ENCODE data around the gene TCEA2.

Gene TCEA2

DNA sequence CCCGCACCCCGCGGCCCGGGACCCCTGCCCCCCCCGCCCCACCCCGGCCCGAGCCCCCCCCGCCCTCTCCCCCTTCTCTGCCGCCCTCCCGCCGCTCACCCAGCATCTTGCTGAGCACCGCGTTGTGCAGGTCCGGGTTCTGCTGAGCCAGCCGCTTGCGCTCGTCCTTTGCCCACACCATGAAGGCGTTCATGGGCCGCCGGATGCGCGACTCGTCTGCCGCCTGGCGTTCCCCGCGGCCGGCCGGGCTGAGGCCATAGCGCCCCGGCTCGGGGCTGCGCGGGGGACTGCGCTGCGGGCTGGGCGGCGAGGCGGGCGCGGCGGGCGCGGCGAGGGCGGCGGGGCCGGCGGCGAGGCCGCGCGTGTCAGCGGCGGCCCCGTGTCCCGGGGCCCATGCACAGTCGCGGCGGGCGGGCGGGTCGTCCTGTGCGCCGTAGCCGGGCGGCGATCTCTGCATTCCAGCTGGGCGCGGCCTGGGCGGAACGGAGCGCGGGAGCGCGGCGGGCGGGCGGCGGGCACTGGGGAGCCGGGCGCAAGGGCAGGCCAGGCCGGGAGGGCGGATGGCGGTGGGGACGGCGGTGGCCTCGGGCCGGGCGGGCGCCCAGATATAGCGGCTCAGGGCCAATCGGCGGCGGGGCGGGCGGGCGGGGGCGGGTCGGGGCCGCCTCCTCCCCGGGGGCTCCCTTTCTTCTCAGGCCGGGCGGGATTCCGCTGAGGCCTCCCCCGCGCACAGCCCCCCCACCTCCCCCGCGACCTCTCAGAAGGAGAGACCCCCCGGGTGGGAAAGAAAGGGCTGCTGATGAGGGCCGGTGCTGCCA is 13.7 kb upstream of the TCEA2 start, which contains the start of gene SOX18:
TSS of gene SOX18 (minus strand) at position 580 of the 818 bp plus-strand sequence. CDS start at position 457, 123 bp downstream.
- no peak for DNase-seq (ENCODE audit: low read depth in 2 of 2)

DNA sequence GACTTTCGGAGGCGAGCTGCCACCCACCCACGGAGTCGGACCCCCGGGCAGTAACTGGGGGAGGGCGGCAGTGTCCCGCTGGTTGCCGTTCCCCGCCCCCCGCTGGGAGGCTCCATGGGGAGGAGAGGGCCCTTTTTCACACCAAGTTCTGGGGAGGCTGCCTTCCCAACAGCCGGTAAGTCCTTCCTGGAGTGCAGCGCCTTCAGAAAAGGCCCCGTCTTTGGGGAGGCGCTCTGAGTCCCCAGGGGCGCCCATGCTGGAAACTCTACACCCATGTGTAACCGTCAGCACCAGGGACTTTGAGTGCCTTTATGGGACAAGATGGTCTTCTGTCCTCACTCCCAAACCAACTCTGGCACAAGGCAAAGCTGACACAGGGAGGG is 13.1 kb upstream of the TCEA2 start:
- no peak for DNase-seq (ENCODE audit: low read depth in 2 of 2)

DNA sequence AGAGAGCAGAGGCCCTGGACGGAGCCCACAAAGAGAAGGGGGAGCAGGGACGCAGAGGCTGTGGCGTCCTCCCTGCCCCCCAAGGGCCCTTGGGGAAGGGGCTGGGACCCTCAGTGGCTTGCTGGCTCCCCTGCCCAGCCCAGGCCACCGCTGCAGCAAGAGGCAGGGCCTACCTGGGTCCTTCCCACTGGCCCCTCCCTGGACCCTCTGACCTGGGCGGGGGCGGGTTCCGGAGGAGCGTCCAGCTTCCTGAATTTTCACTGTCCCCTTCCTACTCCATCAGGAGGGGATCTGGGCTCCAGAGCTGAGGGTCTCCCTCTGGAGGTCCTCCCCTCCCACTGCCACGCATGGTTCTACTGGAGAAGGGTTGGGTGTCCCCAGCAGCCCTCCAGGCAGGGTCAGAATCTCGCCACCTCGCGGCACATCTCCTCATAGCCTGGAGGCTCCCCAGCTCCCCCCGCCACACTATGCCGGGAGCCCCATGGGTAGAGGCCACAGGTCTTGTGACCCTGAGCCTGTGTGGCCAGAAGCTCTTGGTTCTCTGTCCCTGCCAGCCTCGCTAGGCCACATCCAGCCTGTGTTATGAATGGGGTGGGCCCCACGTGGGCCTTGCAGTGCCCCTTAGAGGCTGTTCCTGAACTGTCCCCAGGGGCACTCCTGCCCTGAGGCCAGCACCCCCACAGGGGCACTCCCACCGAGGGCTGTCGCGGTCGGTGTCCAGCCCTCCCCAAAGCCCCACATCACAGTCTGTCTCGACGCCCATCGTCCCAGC is 12.6 kb upstream of the TCEA2 start:
- no peak for DNase-seq (ENCODE audit: low read depth in 2 of 2)

DNA sequence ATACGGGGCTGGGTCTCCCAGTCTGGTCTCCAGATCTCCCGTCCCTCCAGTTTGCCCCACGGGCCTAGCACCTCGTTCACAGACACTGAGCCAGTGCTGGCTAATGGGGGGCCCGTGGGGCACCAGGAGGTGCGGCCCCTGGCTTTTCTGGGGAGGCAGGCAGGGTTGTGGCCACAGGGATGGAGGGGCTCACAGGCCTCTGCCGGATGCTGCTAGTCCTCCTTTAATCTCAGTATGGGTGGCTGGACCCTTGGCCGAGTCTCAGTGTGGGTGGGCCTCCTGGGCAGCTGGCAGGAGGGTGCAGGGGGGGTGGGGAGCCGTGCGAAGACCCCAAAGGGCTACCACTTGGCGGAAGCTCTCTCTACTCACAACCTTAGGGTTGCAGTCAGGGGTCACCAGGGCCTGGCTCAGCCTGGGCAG is 12.0 kb upstream of the TCEA2 start:
- no peak for DNase-seq (ENCODE audit: low read depth in 2 of 2)

DNA sequence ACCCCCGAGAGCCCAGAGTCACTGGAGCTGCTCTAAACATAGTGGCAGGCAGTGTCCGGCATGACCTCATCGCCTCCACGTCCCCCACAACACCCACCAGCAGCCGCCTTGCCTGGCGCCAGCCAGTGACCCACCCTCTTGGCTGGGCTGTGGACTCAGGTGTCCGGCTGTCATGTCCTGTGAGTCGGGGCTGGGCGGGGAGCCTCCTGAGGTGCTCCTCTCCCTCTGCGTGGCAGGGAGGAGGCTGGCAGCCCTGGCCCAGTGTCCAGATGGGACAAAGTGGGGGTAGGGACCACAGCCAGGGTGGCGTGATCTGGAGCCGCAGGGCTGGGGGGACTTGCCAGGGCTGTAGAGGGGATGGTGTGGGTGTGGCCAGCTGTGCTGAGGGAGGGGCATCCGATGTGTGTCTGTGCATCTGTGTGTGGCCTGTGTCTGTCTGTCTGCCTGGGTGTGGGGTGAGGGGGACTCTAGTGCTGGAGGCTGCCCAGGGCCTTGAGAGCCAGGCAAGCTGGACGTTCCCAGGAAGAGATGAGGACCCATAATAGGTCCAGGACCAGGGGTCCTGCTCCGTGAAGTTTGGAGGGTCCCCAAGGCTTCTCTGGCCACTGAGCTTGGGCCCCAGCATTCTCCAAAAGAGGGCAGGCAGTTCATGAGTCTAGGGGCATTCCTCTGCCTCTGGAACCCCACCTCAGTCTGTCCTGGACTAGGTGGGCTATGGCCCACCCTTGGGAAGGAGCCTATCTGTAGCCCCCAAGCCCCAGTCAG is 11.3 kb upstream of the TCEA2 start:
- DNase-seq (ENCODE audit: low read depth in 2 of 2), result no peak

DNA sequence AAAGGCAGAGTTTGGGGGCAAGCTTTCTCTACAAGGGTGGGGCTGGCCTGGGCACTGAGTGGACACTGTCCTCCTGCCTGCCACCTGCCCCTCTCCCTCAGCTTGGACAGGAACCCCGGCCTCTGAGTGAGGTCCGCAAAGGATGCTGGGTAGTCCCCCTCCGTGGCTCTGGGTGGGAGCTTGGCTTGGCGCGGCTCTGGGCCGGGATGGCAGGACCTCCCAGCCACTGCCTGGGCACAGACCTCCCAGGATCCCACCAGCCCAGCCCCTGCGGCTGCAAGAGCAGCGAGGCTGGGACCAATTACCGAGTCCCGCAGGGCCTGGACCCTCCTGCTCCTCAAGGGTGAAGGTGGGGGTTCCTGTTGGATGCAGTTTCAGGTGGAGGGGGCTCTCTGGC is 10.7 kb upstream of the TCEA2 start:
- no peak for DNase-seq (ENCODE audit: low read depth in 2 of 2)

DNA sequence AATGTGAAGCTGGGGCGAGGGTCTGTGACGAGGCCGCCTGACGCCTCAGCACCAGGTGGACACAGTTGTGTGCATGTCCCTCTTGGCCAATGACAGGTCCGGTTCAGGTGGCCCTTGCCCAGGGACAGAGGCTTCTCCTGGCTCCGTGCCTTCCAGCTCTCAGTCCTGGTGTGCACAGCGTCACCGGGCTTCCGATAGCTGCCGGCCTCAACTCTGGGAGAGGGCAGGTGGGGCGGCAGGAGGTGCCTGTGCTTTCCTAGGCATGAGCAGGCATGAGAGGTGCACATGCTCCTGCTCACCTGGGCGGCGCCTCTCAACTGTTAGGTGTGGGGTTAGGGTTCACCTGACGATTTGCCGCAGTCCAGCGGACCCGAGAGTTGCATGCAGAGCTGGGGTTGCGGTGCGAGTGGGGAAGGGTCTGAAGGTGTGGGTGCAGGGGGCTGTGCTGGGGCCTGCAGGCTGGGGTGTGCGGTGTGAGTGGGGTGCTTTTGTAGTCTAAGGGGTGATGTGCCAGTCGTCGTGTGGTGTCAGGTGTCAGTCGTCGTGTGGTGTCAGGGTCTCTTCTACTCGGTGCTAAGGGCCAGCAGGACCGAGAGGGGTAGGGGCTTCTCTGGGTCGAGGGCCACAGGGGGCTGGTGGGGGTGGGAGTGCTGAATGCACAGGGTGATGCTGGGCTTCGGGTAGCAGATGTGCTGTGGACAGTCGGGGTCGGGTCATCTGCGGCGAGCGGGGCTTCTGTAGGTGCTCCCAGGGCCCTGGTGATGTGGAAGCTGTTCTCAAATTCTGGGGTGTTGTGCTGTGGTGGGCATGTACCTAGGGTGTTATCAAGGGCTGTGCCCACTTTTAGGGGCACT is 9.8 kb upstream of the TCEA2 start:
- no peak for DNase-seq (ENCODE audit: low read depth in 2 of 2)

DNA sequence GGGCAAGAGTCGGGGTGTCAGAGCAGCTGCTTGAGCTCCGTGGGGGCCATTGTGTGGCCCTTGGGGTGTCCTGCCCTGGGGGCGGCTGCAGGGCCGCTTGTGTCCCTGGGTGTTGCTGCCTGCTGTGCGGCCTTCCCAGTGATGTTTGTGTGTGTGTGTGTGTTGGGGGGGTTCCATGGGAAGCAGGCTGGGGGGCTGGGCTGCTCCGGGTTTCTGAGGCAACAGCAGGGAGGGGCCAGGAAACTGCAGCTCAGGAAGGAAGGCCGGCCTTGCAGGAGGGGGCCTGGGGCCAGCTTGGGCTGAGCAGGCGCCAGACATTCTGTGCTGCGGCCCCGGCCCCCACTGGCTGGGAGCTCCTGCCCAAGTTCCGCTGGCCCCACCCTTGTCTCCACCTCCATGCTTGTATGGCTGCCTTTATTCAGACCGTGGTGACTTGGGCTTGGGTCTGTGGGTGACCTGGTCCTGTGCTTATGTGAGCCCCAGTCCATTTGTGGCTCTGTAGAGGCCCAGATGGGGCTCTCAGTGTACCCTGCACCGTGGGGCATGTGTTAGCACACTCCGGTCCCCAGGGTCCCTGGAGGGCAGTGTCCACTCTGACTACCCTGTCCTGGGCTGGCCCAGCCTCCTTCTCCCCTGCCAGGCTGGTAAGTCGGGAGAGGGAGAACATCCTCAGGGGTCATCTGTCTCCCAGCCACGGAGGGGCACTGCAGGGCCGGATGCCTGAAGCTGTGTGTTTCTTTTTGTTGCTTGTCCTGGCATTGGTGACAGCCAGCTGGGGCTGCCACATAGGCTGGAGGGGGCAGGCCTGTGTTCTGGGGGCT is 8.9 kb upstream of the TCEA2 start:
- no peak for DNase-seq (ENCODE audit: low read depth in 2 of 2)

DNA sequence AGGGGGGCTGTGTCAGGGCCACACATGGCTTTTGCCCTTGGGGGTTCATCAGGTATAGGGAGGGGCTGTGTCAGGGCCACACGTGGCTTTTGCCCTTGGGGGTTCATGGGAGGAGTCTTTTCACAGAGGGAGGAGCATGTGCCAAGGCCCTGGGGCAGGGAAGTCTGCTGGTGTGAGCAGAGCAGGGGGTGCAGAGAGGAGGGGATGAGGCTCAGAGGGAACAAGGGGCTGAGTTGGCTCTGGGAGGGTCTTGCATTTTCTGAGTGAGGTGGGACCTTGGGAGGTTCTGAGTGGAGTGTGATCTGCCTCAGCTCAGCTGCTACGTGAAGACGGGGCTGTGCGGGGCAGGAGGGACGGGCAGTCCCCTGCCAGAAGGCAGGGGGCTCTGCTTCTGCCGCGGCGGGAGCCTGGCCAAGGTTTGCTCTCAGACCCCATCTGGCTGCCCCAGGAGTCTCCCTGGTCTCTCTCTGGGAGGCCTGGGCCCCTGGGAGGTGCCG is 7.6 kb upstream of the TCEA2 start:
- DNase-seq (ENCODE audit: low read depth in 2 of 2), result no peak

DNA sequence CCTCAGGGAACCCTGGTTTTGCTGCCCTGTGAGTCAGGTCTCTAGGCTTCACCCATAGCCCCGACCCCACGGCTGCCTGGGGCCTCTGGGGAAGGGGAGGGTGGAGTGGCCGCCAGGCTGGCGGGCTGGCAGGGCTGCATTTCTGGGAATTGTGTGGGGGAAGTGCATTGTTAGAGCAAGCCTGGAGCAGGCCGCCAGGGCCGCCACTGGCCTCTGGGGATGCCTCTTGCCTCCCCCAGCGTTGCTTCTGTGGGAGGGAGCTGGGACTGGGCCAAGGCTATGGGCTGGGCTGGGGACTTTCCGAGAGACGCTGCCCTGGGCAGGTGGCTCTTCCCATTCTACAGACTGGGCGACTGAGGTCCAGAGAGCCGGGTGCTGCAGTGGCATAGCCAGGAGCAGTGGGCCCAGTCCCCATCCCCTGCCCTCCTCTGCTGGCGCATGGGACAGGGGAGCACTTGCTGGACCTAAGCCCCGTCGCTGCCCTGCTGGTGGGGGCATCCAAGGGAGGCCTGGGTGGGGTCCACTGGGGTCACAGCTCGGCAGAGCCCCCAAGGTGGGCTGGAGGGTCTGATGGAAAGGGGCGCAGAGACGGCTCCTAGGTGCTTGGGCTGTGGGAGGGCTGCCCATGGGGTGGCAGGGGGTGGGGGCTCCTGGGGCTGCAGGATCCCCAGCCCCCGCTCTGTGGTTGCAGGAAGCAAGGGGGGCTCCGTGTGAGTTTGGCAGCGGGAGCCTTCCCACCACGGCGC is 6.9 kb upstream of the TCEA2 start:
- DNase-seq (ENCODE audit: low read depth in 2 of 2), result no peak

DNA sequence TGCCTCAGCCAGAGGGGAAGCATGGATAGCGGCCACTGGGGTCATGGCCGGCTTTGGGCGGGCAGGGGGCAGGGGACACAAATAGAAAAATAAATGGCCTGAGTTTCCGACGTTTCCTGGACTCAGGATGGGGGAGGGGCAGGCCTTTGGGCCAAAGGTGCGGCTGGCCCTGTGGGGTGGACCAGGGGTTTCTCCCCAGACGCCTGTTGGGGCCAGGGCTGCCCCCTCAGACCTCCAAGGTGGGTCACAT is 6.4 kb upstream of the TCEA2 start:
- no peak for DNase-seq (ENCODE audit: low read depth in 2 of 2)

DNA sequence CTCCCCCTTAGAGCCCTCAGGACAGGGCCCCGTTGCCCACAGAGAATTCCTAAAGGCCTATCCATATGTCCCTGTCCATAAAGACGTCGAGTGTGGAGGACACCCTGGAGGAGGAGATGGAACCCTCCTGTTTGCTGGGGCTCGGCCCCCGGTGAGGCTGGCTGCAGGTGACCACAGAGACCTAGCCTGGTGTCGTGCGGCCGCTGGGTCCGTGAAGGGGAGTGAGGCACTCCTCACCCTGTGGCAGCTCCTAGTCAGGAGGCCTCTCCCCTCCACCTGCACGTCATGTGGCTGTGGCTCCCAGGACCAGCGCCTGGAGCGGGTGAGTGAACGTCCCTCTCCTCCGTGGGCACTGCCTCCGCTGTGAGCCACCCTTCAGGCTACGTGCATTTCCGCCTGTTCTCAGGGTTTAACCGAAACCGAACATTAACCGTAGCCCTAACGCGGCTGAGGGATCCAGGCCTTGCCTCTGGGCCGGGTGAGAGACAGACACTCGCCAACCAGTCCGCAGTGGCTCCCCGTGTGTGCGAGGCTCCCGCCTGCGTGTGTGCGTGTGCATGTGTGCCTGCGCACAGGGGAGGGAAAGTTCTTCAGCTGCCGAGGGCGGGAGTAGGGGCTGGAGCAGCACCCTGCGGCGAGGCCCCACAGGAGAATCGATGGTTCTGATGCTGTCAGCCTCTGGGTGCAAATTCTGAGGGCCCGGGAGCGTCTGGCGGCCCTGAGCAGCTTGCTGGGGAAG is 5.9 kb upstream of the TCEA2 start:
- DNase-seq (ENCODE audit: low read depth in 2 of 2), result no peak

DNA sequence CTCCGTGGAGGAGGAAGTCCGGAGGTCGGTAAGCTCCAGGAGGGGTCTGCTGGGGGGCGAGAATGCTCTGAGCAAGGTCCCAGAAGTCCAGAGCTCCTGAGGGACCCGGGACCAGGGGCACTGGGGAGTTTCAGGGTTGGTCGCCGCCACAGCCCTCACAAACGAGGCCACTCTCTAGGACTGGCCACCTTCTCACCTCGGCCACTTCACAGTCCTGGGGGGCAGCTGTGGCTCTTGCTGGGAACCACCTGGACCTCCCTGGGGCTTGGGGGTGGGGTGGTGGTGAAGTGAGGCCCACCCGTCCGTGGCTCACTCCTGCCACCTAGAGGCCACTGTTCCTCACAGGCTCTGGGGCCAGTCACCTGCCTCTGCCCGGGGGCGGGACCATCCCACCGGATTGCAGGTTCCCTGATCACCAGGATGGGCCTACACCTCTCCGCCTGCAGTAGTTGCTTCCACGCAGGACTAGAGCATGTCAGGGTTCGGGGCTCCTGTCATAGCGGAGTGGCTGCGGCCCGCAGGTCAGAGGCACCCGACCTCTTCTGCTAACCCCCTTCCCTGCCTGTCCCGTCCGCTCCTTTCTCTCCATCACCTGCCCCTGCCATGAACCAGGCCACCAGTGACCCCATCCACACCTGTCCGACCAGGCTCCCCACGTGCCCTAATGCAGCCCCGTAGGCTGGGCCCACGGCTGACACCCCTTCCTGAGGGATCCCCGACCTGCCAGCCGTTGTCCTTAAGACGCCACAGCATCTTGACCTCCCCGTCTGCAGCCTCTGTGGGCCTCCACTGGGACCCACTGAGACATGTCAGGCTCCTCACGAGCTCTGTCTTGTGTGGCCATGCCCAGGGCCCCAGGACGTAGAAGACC is 5.1 kb upstream of the TCEA2 start:
- DNase-seq (ENCODE audit: low read depth in 2 of 2), result peak; percentile 59 to 86

DNA sequence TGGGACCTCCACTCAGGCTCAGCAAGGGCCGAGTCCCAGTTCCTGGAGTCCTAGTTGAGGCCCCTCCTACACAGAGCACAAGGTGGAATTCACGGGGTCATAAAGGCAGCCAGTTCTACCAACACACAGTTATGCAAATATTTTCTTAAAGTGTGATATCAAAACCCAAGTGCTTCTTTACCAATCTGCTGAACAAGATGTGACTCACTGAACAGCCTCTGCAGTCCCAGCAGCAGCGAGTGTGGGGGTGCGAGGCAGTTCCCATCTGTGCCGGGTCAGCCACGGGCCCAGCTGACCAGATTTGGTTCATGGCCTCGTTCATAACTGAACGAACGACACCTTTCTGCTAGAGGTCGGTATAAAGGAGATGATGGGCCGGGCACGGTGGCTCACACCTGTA is 4.5 kb upstream of the TCEA2 start:
- DNase-seq (ENCODE audit: low read depth in 2 of 2), result no peak

DNA sequence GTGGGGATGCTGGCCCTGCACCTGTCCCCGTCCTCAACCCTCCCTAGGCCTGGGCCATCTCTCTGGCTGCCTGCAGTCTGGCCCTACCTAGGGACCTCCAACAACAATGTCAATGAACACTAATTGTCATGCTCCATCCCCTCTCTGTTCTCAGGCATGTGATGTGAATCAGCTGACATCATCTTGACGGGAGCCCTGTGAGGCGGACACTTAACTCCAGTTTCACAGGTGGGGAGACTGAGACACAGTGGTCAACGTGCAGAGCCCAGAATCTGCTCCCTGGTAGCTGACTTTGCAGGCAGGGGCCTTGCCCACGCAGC is 762 bp upstream of the TCEA2 start:
- DNase-seq (ENCODE audit: low read depth in 2 of 2), result no peak

DNA sequence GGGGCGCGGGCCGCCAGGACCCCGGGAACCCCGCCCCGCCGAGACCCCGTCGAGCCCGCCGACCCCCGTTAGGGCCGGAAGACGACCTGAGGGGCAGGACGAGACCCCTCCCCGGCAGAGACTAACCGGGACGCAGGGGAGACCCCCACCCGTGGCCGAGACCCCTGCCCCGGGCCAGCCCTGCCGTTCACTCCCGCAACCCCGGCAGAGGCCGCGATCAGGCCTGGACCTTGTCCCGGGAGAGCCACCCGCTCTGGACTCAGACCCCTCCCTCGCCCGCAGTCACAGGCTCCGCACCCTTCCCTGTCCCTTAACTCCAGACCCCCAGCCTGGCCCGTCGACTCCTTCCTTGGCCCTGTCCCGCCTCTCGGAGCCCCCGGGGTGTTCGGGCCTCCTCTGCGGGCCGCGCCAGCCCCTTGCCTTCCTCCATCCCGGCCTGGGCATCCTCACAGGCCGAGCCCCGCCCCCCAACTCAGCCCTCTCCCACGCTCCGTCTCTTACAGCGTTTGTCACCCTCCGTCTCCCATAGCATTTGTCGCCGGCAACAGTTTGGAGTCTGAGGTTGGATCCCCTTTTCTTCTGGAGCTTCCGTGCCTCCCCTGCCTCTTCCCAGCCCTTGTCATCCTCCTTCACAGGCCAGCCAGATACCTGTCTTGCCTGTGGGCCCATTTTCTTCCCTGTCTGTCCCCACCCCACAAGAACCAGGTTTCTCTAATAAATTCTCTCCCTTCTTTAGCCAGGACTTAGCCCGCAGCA is 569 bp downstream of the TCEA2 start:
- no peak for DNase-seq (ENCODE audit: low read depth in 2 of 2)

DNA sequence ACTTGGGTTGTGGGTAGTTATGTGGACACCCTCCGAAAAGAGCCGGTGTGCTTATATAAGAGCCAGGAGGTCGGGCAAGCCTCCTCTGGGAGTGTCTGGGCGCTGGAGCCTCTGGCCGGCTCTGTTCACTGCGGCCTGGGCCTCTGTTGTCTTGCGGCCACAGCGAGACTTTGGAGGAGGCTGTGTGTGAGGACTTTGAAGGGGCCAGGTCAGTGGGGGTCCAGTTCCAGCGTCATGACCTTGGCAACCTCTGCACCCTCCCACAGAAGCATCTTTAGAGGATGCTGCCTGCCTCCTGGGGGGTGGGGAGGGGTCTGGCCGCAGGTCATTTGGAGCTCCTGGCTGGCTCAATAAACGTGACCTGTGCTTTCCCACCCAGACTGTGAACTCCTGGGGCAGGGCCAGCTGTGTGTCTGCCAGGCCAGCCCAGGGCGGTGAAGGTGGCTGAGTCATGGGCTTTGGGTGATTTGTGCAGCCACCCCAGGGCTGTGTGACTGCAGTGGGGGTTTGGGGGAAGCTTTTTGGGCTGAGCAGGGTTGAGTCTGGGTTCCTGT is 1.2 kb downstream of the TCEA2 start:
- DNase-seq (ENCODE audit: low read depth in 2 of 2), result no peak
